Lung (tissue), 12 donors: Measurements from ENCODE around the gene CORO2A. TPM values are rescaled to one million over a fixed set of nuclear protein-coding genes. Genes with fewer than 3 reads are reported as not detected.
"Not testable (repeated sequence)": the region's sequence is repeated elsewhere in the genome, so short reads cannot be mapped to it uniquely, and the experiment has no call there.

ENCODE experiments used
- ATAC-seq: fragments of 200-7000 bp; cut with Tn5 transposase; one replicate; pipeline ENCODE4 v1.9.1; 2020; ENCODE audit warnings: moderate number of reproducible peaks; ENCODE audit not compliant: insufficient read depth, low FRiP score
- DNase-seq, 3 donors: peaks; one replicate each; pipeline ENCODE4 v3.0.0-alpha.2; 2013 to 2017
- H3K27ac ChIP-seq, 2 donors: one replicate each; pipeline ENCODE4 v1.5.1; 2013; ENCODE audit warnings: mild to moderate bottlenecking in 2 of 2, moderate library complexity in 2 of 2, control low read depth in 1 of 2, inconsistent platforms in 1 of 2, low read depth in 1 of 2, low read length in 1 of 2
- H3K27me3 ChIP-seq, 3 donors: one replicate each; pipeline ENCODE4 v1.5.1; 2013; ENCODE audit warnings: low read length in 2 of 3; ENCODE audit not compliant: control insufficient read depth in 3 of 3, insufficient read depth in 3 of 3
- H3K36me3 ChIP-seq, 4 donors: one replicate each; pipeline ENCODE4 v1.5.1; 2013; ENCODE audit warnings: low read length in 4 of 4, mild to moderate bottlenecking in 1 of 4, moderate library complexity in 1 of 4; ENCODE audit not compliant: control insufficient read depth in 4 of 4, insufficient read depth in 4 of 4
- H3K4me1 ChIP-seq, 5 donors: one replicate each; pipeline ENCODE4 v1.5.1; 2013; ENCODE audit warnings: low read length in 5 of 5, mild to moderate bottlenecking in 2 of 5, moderate library complexity in 1 of 5; ENCODE audit not compliant: control insufficient read depth in 5 of 5, insufficient read depth in 5 of 5
- H3K4me3 ChIP-seq: one replicate; pipeline ENCODE4 v1.5.1; 2013; ENCODE audit warnings: mild to moderate bottlenecking, control low read depth, moderate library complexity
- H3K9ac ChIP-seq, 2 donors: one replicate each; pipeline ENCODE4 v1.5.1; 2013; ENCODE audit warnings: low read length in 2 of 2, control low read depth in 1 of 2; ENCODE audit not compliant: insufficient read depth in 1 of 2
- H3K9me3 ChIP-seq, 4 donors: one replicate each; pipeline ENCODE4 v1.5.1; 2013; ENCODE audit warnings: low read length in 3 of 4, mild to moderate bottlenecking in 1 of 4, moderate library complexity in 1 of 4; ENCODE audit not compliant: control insufficient read depth in 4 of 4, insufficient read depth in 3 of 4
- WGBS, 2 donors: extraction: QIAGEN DNeasy Blood & Tissue Kit; methylation state at CpG; one replicate each; pipeline ENCODE4 v1.1.7; 2013; 5-methylcytosine and 5-hydroxymethylcytosine counted together
- polyA plus RNA-seq, 2 donors: library from polyadenylated mRNA; stranded (reverse); fragments of 200-250 nt; gene quantifications; one replicate each; pipeline ENCODE4 v1.2.1, GENCODE V29; 2013
- total RNA-seq, 2 donors: library from RNA; depleted of rRNA in 1 of 2; stranded (reverse); fragments of >200 nt in 1 of 2; gene quantifications; one replicate each; pipeline ENCODE4 v1.2.1, GENCODE V29; 2014 to 2021
- TF ChIP-seq, protein P1 (sequence below): IDR thresholded peaks from 2 replicates; pipeline ENCODE4 v1.5.1; 2012; ENCODE audit warnings: mild to moderate bottlenecking; ENCODE audit errors: control extremely low read depth, extremely low read depth
- donor health status: control.
- donor health status: control.
- donor health status: Bipolar disorder and iron deficiency.
- donor health status: healthy.
- donor health status: DM: yes; HTN: yes; CAD: no.

The CORO2A gene
- total and polyA plus RNA-seq, 4 donors, result 6.8 to 22.3 (median 14.7) TPM

DNA sequence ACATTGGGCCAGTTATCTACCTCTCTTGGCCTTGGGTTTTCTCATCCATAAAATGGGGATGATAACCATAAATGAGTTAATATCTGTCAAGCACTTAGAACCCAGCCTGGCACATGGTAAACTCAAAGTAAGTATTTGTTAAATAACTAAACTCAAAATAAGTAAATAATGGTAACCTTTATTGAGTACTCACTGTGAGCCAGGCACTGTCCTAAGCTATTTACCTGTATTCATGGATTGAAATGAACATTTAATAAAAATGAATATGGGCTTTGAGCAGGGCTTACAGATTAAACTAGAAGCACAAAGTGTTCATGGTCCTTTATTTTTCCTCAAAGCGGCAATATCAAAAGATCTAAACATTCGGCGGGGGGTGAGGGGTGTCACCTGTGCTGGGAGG, 16.7 kb downstream of the CORO2A start:
- no peaks in the 10 kb centered on the region for H3K36me3 ChIP-seq
- no peak overlapping the region for H3K4me3 ChIP-seq
- H3K4me1 ChIP-seq, result peaks cover 0 to 5% (median 0%) of the 10 kb centered on the region in 5 donors
- no peaks in the 10 kb centered on the region for H3K9me3 ChIP-seq
- DNase-seq (no peak), ATAC-seq (no peak)
- no peaks in the 10 kb centered on the region for H3K27me3 ChIP-seq
- TF ChIP-seq, protein P1, sequence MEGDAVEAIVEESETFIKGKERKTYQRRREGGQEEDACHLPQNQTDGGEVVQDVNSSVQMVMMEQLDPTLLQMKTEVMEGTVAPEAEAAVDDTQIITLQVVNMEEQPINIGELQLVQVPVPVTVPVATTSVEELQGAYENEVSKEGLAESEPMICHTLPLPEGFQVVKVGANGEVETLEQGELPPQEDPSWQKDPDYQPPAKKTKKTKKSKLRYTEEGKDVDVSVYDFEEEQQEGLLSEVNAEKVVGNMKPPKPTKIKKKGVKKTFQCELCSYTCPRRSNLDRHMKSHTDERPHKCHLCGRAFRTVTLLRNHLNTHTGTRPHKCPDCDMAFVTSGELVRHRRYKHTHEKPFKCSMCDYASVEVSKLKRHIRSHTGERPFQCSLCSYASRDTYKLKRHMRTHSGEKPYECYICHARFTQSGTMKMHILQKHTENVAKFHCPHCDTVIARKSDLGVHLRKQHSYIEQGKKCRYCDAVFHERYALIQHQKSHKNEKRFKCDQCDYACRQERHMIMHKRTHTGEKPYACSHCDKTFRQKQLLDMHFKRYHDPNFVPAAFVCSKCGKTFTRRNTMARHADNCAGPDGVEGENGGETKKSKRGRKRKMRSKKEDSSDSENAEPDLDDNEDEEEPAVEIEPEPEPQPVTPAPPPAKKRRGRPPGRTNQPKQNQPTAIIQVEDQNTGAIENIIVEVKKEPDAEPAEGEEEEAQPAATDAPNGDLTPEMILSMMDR, result no peak
- H3K27ac ChIP-seq, result no peak overlapping the region
- 88 to 95% methylated on average over 3 of the region's 3 CpGs for WGBS, 2 donors
- H3K9ac ChIP-seq, result no peak overlapping the region

DNA sequence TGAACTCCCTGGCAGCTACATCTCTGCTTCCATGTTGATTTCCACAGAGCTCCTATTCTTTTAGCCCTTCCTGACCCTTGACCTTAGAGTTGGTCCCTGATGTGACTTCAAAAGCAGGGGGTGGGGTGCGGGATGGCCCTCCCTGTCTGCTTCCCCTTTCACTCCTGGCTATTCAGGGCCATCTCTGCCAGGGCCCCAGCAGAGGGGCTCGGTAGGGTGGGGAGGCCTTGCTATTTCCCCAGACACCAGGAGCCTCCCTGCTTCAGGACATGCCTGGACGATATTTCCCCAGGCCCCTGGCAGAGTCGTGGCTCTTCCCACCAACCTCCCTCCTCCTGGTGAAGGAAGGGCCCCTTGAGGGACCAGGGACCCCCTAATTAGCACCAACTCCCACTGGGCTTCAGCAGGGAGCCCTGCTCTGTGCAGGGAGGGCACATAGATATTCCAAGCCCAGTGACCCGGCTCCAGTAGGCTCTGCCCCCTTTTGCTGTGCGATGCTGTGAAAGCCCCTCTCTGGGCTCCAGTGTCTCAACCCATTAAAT, 17.3 kb downstream of the CORO2A start:
- H3K27ac ChIP-seq, result no peak overlapping the region

GRCh38 chr9:98174502-98174918, 17.9 kb downstream of the CORO2A start:
- H3K4me3 ChIP-seq, H3K4me1 ChIP-seq, H3K36me3 ChIP-seq, H3K9me3 ChIP-seq, DNase-seq, H3K27ac ChIP-seq, H3K9ac ChIP-seq, H3K27me3 ChIP-seq, ATAC-seq: not testable (repeated sequence)
- WGBS, 2 donors, result 68 to 77% methylated on average over 5 of the region's 5 CpGs

More for the DNA sequence above, 17.3 kb downstream of the CORO2A start:
- H3K27me3 ChIP-seq, result no peaks in the 10 kb centered on the region
- peaks cover 0 to 5% (median 0%) of the 10 kb centered on the region in 5 donors for H3K4me1 ChIP-seq
- H3K36me3 ChIP-seq, result no peaks in the 10 kb centered on the region
- ATAC-seq (no peak), DNase-seq (no peak)
- no peak overlapping the region for H3K9ac ChIP-seq
- peak overlapping the region; percentile 2 for H3K4me3 ChIP-seq
- TF ChIP-seq, protein P1, result no peak
- no peaks in the 10 kb centered on the region for H3K9me3 ChIP-seq
- WGBS, 2 donors, result 63 to 65% methylated on average over 6 of the region's 6 CpGs

DNA sequence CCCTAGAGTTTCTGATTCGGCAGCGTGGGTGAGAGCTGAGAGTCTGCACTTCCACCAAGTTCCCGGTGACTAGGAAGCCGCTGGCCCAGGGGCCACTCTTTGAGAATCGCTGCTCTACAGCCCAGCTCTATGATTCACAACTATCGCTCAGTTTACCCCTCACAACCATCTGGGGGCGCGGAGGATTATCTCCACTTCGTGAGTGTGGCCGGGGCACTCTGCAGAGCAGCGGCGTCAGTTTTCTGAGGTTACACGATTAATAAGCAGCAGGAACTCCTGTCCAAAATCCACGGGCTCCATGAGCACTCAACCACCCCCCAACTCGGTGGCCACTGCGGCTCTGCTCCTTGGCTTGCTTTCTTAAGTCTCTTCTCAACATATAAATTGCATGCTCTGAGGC, 19.3 kb downstream of the CORO2A start:
- H3K4me3 ChIP-seq, result no peak overlapping the region
- H3K36me3 ChIP-seq, result no peaks in the 10 kb centered on the region
- ATAC-seq, result no peak
- H3K27me3 ChIP-seq, result no peaks in the 10 kb centered on the region
- 84 to 93% methylated on average over 16 of the region's 16 CpGs for WGBS, 2 donors
- H3K9ac ChIP-seq, result no peak overlapping the region
- TF ChIP-seq, protein P1, result no peak
- no peak for DNase-seq
- H3K9me3 ChIP-seq, result no peaks in the 10 kb centered on the region
- peaks cover 0 to 5% (median 0%) of the 10 kb centered on the region in 5 donors for H3K4me1 ChIP-seq
- H3K27ac ChIP-seq, result no peak overlapping the region
